IMR-90 (cell line): ENCODE measurements around the gene ZNF618. TPM values are rescaled to one million over a fixed set of nuclear protein-coding genes. Genes with fewer than 3 reads are reported as not detected.

Experiments used
- ATAC-seq: fragments of 200-7000 bp; cut with Tn5 transposase; 2 replicates; pipeline ENCODE4 v1.9.1; 2020; ENCODE audit warnings: low read depth, mild to moderate bottlenecking, moderate library complexity
- BruUV-seq: library from RNA; stranded (reverse); fragments of 400-500 nt; replicated peaks from 2 replicates; lab custom pipeline; 2021; lab: Mats Ljungman, UMichigan
- CTCF ChIA-PET: fragments of 300-600 bp; formaldehyde crosslinking; extraction: SDS; loops from one replicate; lab custom pipeline; 2021; ENCODE audit warnings: antibody characterized with exemption; lab: Yijun Ruan, JAX
- POLR2A ChIA-PET: fragments of 300-600 bp; sonication (Branson Sonifier 250); formaldehyde crosslinking; loops from one replicate; lab custom pipeline; 2022; ENCODE audit warnings: antibody characterized with exemption; ENCODE audit not compliant: unreplicated experiment; lab: Charles Lee
- DNase-seq: peaks from one replicate; pipeline ENCODE4 v3.0.0; 2013
- H2AFZ ChIP-seq: replicated peaks from 2 replicates; pipeline ENCODE3; 2013; ENCODE audit warnings: low read length, mild to moderate bottlenecking; ENCODE audit not compliant: poor library complexity
- H2AK5ac ChIP-seq: 2 replicates; pipeline ENCODE4 v1.6.1; 2013; ENCODE audit warnings: low read depth, low read length, inconsistent platforms
- H2AK9ac ChIP-seq: replicated peaks from 2 replicates; pipeline ENCODE3; 2013; ENCODE audit warnings: mild to moderate bottlenecking, low read depth, low read length, moderate library complexity; ENCODE audit not compliant: poor library complexity
- H2BK120ac ChIP-seq: 2 replicates; pipeline ENCODE4 v1.6.1; 2013; ENCODE audit warnings: low read depth, low read length, inconsistent platforms
- H2BK15ac ChIP-seq: 3 replicates; pipeline ENCODE4 v1.6.1; 2013; ENCODE audit warnings: low read depth, low read length, inconsistent platforms
- H2BK20ac ChIP-seq: 2 replicates; pipeline ENCODE4 v1.6.1; 2013; ENCODE audit warnings: low read depth, mild to moderate bottlenecking, inconsistent platforms, low read length, moderate library complexity
- H2BK5ac ChIP-seq: 2 replicates; pipeline ENCODE4 v1.6.1; 2013; ENCODE audit warnings: mild to moderate bottlenecking, low read depth, low read length, inconsistent platforms; ENCODE audit not compliant: poor library complexity, severe bottlenecking
- H3K14ac ChIP-seq: replicated peaks from 2 replicates; pipeline ENCODE4 v1.6.1; 2013; ENCODE audit warnings: low read depth, low read length, inconsistent platforms
- H3K18ac ChIP-seq: 2 replicates; pipeline ENCODE4 v1.6.1; 2013; ENCODE audit warnings: low read depth, low read length, control low read depth
- H3K23ac ChIP-seq: 2 replicates; pipeline ENCODE4 v1.6.1; 2013; ENCODE audit warnings: low read depth, low read length, inconsistent platforms
- H3K27ac ChIP-seq: 2 replicates; pipeline ENCODE4 v1.5.1; 2013; ENCODE audit warnings: mild to moderate bottlenecking, control low read depth, low read length; ENCODE audit not compliant: insufficient read depth
- H3K27me3 ChIP-seq: 2 replicates; pipeline ENCODE4 v1.6.1; 2013; ENCODE audit warnings: low read length; ENCODE audit not compliant: control insufficient read depth, insufficient read depth
- H3K36me3 ChIP-seq: 2 replicates; pipeline ENCODE4 v1.6.1; 2013; ENCODE audit warnings: low read length, mixed read lengths; ENCODE audit not compliant: control insufficient read depth, insufficient read depth
- H3K4ac ChIP-seq: 2 replicates; pipeline ENCODE4 v1.6.1; 2013; ENCODE audit warnings: low read depth, low read length, inconsistent platforms
- H3K4me1 ChIP-seq: 2 replicates; pipeline ENCODE4 v1.6.1; 2013; ENCODE audit warnings: low read length, mixed read lengths; ENCODE audit not compliant: control insufficient read depth, insufficient read depth
- H3K4me2 ChIP-seq: 2 replicates; pipeline ENCODE4 v1.6.1; 2013; ENCODE audit warnings: low read depth, mild to moderate bottlenecking, control low read depth, low read length, moderate library complexity
- H3K4me3 ChIP-seq: 2 replicates; pipeline ENCODE4 v1.5.1; 2013; ENCODE audit warnings: low read depth, mild to moderate bottlenecking, control low read depth, low read length, moderate library complexity; ENCODE audit not compliant: insufficient read depth
- H3K56ac ChIP-seq: 2 replicates; pipeline ENCODE4 v1.6.1; 2013; ENCODE audit warnings: low read length, inconsistent platforms; ENCODE audit not compliant: insufficient read depth; ENCODE audit errors: extremely low read depth
- H3K79me1 ChIP-seq, 2 experiments: 2 replicates each; pipeline ENCODE4 v1.6.1; 2013; ENCODE audit warnings: low read length in 2 of 2, inconsistent platforms in 1 of 2, low read depth in 1 of 2
- H3K9ac ChIP-seq: 2 replicates; pipeline ENCODE4 v1.6.1; 2013; ENCODE audit warnings: low read depth, low read length, control low read depth
- H3K9me1 ChIP-seq: 2 replicates; pipeline ENCODE4 v1.6.1; 2013; ENCODE audit warnings: low read length, inconsistent platforms; ENCODE audit not compliant: insufficient read depth
- H3K9me3 ChIP-seq: 2 replicates; pipeline ENCODE4 v1.6.1; 2013; ENCODE audit warnings: low read length; ENCODE audit not compliant: control insufficient read depth, insufficient read depth
- H4K20me1 ChIP-seq: 2 replicates; pipeline ENCODE4 v1.6.1; 2013; ENCODE audit warnings: low read length, inconsistent platforms; ENCODE audit not compliant: insufficient read depth
- H4K5ac ChIP-seq: 2 replicates; pipeline ENCODE4 v1.6.1; 2013; ENCODE audit warnings: mild to moderate bottlenecking, low read depth, low read length, control low read depth
- H4K8ac ChIP-seq, 2 experiments: 2 replicates each; pipeline ENCODE4 v1.6.1; 2013; ENCODE audit warnings: low read depth in 2 of 2, low read length in 2 of 2, control low read depth in 1 of 2, inconsistent platforms in 1 of 2
- H4K91ac ChIP-seq: 2 replicates; pipeline ENCODE4 v1.6.1; 2013; ENCODE audit warnings: low read depth, low read length, inconsistent platforms; ENCODE audit not compliant: insufficient read depth
- MAFK ChIP-seq: IDR thresholded peaks from 2 replicates; pipeline ENCODE4 v1.6.1; 2012; ENCODE audit warnings: low read depth, low read length, improper control_type of control experiment
- RAD21 ChIP-seq: IDR thresholded peaks from 2 replicates; pipeline ENCODE4 v1.6.1; 2012; ENCODE audit warnings: low read length, improper control_type of control experiment
- SMC3 ChIP-seq: fragments of 150-350 bp; IDR thresholded peaks from 2 replicates; pipeline ENCODE4 v1.6.1; 2016; ENCODE audit warnings: low read depth, mild to moderate bottlenecking, antibody characterized with exemption, low read length, moderate library complexity
- WGBS, 2 experiments: methylation state at CpG; one replicate each; pipeline versions ENCODE4 v1.1.5 to v1.1.7; 2013; ENCODE audit warnings: missing lambda C conversion rate in 2 of 2; ENCODE audit not compliant: insufficient read length in 1 of 2; ENCODE audit errors: extremely low coverage in 2 of 2; 5-methylcytosine and 5-hydroxymethylcytosine counted together
- dilution Hi-C: fragments of 300-500 bp; cut with HindIII; formaldehyde crosslinking; loops from one replicate; pipeline ENCODE4 v1.14.3; 2018; ENCODE audit warnings: low sequenced_read_pairs; ENCODE audit not compliant: unreplicated experiment
- in situ Hi-C: fragments of 300-500 bp; cut with MboI; formaldehyde crosslinking; loops from 3 replicates; pipeline ENCODE4 v1.14.3; 2019; ENCODE audit warnings: low sequenced_read_pairs, inconsistent platforms, mixed read lengths
- intact Hi-C: fragments of 100-400 bp; cut with micrococcal nuclease; formaldehyde crosslinking; loops from 2 replicates; pipeline ENCODE4 v1.10.0; 2022
- polyA plus RNA-seq, 3 experiments: library from polyadenylated mRNA; depleted of rRNA; stranded (reverse); fragments of >200 nt; gene quantifications; 2 replicates each; pipeline ENCODE4 v1.2.3, GENCODE V29; 2012; ENCODE audit warnings: low replicate concordance in 1 of 3
- total RNA-seq: library from RNA; depleted of rRNA; stranded (reverse); fragments of >200 nt; gene quantifications from 2 replicates; pipeline ENCODE4 v1.2.3, GENCODE V29; 2012
- TF ChIP-seq, protein P1 (sequence below): conservative IDR thresholded peaks from 2 replicates; pipeline ENCODE4 v1.5.1; 2012; ENCODE audit warnings: mild to moderate bottlenecking, low read depth, low read length, improper control_type of control experiment

The ZNF618 gene
- total and polyA plus RNA-seq, 2 of the 4 experiments (the other 2 are of a cell fraction), result 8.2 to 9.4 TPM

DNA sequence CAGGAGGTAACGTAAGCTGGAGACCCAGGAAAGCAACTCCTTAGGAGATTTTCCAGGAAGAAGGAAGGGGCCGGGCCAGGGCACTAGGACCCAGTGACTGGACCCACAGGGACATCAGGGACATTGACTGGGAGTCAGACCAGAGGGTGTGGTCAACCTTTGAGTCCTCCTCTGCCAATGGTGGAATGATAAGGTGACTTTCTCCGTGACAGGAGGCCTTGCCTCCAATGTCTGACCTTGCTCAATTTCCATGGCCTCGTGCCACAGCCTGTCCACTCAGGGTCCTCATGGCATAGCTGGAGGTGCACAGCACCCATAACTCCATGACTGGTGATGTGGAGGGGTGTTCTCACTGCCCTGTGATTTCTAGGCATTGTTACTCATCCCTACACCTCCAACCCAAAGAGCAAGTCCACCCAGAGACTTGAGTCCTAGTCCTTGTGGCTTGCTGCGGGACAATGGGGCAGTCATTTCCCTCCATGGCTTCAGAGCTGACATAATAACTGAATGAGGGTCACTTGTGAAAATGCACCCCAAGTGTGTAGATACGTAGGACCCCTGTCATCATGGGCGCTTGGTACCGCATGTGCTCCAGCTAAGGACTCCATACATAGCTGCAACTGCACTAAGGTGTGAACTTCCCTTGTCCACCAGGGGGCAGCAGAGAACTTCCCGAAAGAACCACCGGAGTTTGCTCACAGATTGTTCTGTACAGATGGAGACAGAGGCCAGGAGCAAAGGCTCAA, 206.1 kb downstream of the ZNF618 start:
- Histone ChIP-seq H2AK5ac (no peak overlapping the region), H2AK9ac (no peak overlapping the region), H4K8ac (no peak overlapping the region), H3K18ac (no peak overlapping the region), H2BK15ac (no peak overlapping the region), H2BK5ac (no peak overlapping the region), H3K9me3 (peaks cover 2% of the 10 kb centered on the region; the same call in 1 of the 2 replicates), H2BK120ac (no peak overlapping the region), H4K91ac (no peak overlapping the region), H3K4me2 (no peak overlapping the region), H3K79me1 (no peaks in the 10 kb centered on the region), H3K56ac (no peak overlapping the region), H3K4me3 (no peak overlapping the region), H3K27me3 (peaks cover 41% of the 10 kb centered on the region), H3K9me1 (no peaks in the 10 kb centered on the region), H2AFZ (peak overlapping the region; percentile 34), H3K4me1 (no peaks in the 10 kb centered on the region; the same call in 1 of the 2 replicates), H3K4ac (no peak overlapping the region), H3K14ac (no peak overlapping the region), H3K9ac (no peak overlapping the region), H3K27ac (no peak overlapping the region), H3K36me3 (no peaks in the 10 kb centered on the region), H4K20me1 (no peaks in the 10 kb centered on the region; the same call in 1 of the 2 replicates), H2BK20ac (no peak overlapping the region), H3K23ac (no peak overlapping the region), H4K5ac (no peak overlapping the region)
- ATAC-seq, result peak; percentile 99
- 27% methylated on average over 3 of the region's 10 CpGs; no CpG with 5 or more reads in 1 of the 2 experiments for WGBS, 2 experiments
- in situ Hi-C loops (no loop called here), dilution Hi-C loops (no loop called here), intact Hi-C loops (loop anchor here (1.0 to 2.0 kb wide), 3 partner anchors 209 to 345 kb away; no protein-coding TSS in a partner anchor)
- ChIA-PET POLR2A (no interaction called here), CTCF (interaction anchor here (0.5 to 2.6 kb wide), 16 partner anchors 10 to 922 kb away, joined by 3 to 16 read pairs (median 3); partner anchors contain the start of genes COL27A1 and KIF12)
- peak; percentile 82 for TF ChIP-seq RAD21
- TF ChIP-seq, protein P1, sequence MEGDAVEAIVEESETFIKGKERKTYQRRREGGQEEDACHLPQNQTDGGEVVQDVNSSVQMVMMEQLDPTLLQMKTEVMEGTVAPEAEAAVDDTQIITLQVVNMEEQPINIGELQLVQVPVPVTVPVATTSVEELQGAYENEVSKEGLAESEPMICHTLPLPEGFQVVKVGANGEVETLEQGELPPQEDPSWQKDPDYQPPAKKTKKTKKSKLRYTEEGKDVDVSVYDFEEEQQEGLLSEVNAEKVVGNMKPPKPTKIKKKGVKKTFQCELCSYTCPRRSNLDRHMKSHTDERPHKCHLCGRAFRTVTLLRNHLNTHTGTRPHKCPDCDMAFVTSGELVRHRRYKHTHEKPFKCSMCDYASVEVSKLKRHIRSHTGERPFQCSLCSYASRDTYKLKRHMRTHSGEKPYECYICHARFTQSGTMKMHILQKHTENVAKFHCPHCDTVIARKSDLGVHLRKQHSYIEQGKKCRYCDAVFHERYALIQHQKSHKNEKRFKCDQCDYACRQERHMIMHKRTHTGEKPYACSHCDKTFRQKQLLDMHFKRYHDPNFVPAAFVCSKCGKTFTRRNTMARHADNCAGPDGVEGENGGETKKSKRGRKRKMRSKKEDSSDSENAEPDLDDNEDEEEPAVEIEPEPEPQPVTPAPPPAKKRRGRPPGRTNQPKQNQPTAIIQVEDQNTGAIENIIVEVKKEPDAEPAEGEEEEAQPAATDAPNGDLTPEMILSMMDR, result peak; percentile 91
- peak; percentile 87 for TF ChIP-seq SMC3
- no peak for TF ChIP-seq MAFK
- BruUV-seq, result no TSS peak
- DNase-seq, result peak; percentile 83
